HS-27A (cell line): ENCODE results near the gene PIGU.
"Not testable (repeated sequence)": the region's sequence is repeated elsewhere in the genome, so short reads cannot be mapped to it uniquely, and the experiment has no call there.

Experiments used
- DNase-seq: peaks from one replicate; pipeline ENCODE4 v3.0.0-alpha.2; 2012; ENCODE audit warnings: low read depth, missing footprints

The PIGU gene

DNA sequence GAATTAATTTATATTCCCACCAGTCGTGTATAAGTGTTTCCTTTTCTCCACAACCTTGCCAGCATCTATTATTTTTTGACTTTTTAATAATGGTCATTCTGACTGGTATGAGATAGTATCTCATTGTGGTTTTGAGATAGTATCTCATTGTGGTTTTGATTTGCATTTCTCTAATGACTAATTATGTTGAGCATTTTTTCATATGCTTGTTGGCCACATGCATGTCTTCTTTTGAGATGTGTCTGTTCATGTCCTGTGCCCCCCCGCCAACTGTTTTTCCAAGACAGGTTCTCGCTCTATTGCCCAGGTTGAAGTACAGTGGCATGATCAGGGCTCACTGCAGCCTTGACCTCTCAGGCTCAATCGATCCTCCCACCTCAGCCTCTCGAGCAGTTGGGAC is 15.1 kb downstream of the PIGU start:
- DNase-seq = not testable (repeated sequence)

DNA sequence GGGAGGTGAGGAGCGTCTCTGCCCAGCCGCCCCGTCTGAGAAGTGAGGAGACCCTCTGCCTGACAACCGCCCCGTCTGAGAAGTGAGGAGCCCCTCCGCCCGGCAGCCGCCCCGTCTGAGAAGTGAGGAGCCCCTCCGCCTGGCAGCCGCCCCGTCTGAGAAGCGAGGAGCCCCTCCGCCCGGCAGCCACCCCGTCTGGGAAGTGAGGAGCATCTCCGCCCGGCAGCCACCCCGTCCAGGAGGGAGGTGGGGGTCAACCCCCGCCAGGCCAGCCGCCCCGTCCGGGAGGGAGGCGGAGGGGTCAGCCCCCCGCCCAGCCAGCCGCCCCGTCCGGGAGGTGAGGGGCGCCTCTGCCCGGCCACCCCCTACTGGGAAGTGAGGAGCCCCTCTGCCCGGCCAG is 18.2 kb downstream of the PIGU start:
- not testable (repeated sequence) for DNase-seq

DNA sequence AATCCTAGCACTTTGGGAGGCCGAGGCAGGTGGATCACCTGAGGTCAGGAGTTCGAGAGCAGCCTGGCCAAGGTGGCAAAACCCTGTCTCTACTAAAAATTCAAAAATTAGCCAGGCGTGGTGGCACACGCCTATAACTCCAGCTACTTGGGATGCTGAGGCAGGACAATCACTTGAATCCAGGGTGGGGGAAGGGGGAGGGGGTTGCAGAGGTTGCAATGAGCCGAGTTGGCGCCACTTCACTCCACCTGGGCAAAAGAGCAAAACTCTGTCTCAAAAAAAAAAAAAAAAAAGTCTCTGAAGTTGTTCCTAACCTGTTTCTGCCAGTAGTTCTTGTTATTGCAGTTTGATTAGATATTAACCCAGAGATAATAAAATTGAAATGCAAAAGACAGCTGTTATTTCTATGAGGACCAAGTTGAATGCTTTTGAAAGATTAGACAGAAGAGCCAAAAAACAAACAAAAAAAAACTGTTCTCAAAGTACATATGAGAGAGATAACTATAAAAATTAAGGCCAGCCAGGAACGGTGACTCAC is 22.6 kb downstream of the PIGU start:
- DNase-seq = no peak

DNA sequence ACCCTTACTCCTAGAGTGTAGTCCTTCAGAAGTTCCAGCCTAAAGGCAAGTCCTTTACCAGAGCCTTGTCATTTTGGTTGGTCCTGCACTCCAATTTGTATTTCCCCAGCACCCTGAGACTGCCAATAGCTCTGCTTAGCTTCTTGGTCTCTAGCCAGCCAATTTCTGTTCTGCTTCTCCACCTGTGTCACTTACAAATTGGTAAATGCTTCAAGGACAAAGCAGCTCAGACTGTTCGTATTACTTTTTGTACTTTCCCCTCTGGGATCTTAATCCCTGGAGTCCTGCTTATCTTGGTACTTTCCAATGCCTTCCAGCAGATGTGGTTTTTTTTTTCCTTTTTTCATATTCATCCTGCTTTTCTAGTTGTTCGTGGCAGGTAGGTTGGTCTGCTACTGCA is 25.7 kb downstream of the PIGU start:
- DNase-seq = no peak

DNA sequence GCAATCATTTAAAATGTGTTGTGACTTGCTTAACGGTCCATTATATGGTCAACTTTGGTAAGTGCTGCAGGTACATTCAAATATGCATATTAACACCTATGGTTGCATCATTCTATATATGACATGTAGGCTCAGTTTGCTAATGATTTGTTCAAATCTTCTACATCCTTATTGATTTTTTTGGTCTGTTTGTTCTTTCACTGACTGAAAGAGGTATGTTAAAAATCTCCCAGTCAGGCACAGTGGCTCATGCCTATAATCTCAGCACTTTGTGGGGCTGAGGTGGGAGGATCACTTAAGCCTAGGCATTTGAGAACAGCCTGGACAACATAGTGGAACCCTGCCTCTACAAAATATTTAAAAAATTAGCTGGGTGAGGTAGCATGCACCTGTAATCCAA is 29.2 kb downstream of the PIGU start:
- DNase-seq = no peak

DNA sequence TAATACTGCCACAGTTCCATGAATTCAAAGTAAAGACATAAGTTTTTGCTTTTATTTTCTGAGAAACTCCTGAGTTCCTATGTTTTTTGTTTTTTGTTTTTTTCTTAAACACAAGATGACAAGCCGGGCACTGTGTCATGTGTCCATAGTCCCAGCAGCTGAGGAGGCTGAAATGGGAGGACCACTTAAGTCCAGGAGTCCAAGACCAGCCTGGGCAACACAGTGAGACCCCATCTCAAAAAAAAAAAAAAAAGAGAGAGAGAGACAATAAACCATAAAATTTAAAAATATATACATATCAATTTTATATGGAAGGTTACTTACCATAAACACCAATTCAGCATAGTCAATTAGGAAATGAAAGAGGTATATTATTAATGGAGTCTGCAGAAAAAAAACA is 31.9 kb downstream of the PIGU start:
- no peak for DNase-seq

DNA sequence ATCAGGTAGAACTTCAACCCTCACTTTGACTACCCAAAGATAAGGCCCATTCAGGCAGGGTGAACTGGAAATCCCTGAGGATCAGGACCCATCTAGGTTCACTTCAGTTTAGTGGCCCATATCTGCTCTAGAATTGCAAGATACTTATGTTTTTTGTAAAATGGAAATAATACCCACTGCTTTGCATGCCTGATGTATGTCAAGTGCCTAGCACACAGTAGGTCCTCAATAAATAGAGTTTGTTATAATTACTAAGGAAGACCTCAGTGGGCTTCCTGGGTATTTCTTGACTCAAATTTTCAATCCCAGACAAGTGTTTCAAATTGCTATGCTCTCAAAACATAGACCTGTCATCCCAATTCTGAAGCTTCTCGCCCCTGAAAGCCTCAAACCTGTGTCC is 32.5 kb downstream of the PIGU start:
- no peak for DNase-seq

DNA sequence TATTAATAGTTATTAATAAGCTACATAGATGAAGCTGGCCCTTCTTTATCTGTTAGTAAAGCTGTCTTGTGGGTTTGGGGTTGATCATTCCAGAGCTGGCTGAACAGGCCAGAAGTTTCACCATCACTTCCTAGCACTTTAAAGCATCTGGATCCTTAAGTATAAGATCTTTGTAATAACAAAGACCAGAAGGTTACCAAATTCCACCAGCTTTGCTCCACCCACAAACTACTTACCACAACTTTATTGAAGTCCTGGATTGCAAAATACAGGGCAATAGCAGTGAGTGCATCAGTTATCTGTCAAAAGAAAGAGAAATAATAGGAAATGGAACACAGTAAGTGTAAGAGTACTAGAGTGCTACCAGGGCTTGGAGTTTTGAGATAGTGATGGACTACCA is 33.0 kb downstream of the PIGU start:
- DNase-seq = no peak

DNA sequence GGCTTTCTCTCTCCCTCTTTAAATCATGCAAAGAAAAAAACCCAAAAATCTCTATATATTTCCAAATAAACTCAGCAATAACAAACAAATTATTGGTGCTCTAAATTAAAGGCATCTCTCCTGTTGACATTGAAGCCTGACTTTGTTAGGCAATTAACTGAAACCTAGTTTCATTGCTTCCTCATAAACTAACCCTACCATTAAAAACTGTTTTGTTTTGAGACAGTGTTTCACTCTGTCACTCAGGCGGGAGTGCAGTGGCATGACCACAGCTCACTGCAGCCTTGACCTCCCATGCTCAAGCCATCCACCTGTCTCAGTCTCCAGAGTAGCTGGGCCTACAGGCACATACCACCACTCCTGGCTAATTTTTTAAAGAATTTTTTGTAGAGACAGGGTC is 34.9 kb downstream of the PIGU start:
- no peak for DNase-seq

DNA sequence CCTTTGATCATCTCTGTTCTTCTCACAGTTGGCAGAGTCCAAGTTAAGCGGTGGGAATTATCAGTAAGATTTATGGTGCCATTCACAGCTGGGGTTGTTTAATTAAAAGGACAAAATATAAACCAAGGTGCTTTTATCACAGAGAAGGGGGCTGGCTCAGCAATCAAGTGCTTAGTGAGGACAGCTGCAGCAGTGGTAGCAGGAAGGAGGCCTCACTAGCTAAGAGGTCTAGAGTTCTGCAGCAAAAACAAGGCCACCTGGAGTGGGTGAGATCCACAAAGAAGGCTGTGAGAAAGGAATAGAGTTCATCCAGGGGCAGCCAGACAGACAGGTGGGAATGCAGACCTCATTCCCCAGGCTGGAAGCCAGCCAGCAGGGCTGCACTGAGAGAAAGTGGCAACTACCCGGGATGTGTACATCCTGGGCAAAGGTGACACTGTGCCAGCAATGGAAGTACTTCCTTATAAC is 37.1 kb downstream of the PIGU start:
- no peak for DNase-seq

DNA sequence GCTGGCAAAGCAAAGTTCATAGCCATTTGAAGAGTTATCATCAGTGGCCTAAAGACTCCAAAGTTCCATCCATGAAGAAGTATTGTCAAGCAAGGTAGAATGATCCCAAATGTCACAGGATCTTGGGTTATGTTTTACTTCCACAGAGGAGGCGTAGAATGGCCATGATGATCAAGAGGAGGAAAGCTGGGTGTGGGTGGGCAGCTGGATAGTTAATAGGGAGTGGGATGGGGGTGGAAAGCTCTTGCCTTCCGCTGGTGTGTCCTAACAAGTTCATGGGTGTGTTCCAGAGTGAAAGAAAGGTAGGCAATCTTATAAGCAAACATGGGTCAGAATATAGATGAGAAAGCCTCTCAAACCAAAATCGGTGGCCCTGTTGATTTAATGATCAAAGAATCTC is 38.4 kb downstream of the PIGU start:
- no peak for DNase-seq

DNA sequence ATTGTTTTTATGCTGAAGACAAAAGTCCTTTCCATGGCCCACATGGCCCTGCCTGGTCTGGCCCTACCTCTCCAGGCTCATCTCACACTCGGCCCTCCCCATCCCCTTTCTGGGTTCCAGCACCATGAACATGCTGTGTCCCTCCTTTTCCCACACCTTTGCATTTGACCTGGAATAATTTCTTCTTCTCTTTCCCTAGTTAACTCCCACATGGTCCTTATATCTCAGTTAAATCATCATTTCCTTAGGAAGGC is 38.9 kb downstream of the PIGU start:
- DNase-seq = no peak

DNA sequence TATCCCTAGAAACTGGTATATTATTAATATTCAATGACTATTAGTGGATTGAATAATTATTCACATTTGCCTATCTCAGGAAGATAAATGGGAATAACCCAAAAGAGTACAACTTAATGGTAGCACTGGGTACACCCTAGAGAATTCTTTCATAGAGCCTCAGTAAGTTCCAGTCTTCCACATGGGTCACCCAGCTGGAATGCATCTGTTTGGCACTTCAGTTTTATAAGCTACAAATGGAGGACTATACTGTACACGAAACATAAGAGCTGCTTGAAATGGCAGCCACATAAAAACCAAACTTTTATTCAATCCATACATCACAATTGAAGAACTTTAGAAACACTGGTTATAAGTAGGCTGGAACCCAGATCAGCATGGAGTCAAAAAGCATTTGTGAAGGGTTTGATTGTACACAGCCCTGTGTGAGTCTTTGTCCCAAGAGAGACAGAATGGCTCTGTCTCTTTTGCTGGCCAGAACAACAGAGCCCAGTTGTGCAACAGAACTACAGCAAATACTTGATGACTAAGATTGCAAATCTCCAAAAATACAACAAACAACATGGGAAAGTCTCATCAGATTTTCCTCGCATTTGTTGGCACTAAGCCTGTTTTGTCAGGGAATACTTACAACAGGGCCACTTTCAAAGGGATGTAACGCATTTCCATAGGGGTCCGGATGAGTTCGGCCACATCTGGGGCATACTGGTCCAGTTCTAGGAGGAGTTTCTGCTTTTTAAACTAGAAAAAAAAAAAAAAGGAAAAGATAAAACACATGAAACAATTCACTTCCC is 39.5 kb downstream of the PIGU start:
- no peak for DNase-seq

DNA sequence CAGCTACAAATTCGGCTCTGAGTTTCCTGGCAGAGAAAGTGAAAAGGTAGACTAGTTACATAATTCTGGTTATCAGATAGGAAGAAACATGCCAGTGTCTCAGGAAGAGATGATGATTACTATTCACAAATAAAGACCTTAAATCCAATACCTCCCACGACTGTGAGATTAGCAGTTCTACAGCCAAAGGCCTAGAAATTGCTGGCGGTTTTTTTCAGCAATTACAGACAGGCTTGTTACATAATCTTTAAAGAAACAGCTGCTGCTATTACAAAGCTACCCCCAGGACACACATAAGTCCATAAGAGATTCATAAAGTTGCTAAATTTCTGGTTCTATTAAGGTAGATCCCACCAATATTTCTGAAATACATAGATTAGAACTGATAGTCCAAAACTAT is 40.2 kb downstream of the PIGU start:
- DNase-seq = no peak

DNA sequence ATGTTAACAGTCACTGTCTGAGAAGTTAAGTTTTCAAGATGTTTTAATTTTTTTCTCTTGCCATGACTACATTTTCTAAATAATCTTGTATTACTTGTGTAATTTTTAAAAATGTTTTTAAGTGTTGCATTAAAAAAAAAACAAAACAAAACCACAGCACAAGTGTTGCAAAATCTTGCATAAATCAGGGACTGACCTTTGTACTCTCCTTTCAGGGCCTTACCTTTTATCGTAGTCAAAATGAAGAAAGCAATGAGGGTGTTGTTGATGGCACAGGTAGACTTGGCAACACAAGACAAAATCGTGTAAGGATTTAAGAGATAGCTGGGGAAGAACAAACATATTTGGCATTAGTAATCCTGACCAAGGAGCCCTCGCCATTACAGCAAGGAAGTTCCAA is 42.5 kb downstream of the PIGU start:
- DNase-seq = no peak

DNA sequence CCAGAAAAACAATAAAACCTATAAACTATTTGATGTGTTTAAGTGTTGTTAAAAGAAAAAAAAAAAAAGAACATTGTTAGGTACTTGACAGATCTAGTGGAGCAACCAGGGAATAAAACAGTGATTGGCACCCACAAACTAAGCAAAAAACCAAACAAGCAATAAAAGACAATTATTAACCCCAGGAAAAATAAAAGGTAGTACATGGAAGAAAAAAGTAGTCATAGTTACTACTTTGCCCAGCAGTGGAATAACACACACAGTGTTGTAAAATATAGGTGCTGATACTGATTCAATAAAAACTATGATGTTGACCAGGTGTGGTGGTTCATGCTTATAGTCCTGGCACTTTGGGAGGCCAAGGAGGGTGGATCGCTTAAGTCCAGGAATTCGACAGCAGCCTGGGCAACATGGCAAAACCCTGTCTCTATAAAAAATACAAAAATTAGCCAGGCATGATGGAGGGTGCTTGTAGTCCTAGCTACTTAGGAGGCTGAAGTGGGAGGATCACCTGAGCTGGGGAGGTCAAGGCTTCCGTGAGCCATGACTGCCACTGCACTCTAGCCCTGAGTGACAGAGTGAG is 43.9 kb downstream of the PIGU start:
- no peak for DNase-seq

DNA sequence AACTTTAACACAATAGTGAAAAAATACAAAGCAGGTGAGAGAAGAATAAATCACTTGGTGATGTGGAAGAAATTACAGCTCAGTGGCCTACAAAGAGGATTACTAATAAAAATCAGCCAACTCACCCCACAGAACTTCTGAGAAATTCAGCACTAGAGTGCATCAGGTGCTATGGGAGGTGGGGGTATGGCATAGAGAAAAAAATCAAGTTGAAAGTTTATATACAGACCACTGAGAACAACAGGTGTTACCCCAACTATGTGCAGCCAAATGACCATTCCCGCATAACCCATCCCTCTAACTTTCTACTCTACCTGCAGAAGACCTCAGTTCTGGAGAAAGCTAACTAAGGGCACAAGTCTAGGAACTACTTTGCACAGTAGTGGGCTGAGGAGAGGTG is 47.0 kb downstream of the PIGU start:
- DNase-seq = no peak

DNA sequence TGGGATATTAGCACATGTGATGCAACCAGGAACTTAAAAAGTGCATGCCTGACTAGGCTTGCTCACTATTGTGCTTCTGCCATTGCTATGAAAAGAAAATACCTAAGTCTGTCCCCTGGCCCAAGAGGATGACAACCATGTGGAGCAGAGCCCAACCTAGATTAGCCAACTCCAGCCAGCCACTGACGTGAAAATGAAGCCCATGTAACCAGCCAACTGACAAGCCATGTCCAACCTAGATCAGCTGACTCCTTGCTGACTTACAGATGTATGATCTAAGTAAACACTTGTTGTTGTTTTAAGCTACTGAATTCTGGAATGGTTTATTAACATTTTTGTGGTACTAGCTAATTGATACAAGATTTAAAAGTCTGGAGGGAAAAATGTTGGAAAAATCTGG is 47.5 kb downstream of the PIGU start:
- no peak for DNase-seq

DNA sequence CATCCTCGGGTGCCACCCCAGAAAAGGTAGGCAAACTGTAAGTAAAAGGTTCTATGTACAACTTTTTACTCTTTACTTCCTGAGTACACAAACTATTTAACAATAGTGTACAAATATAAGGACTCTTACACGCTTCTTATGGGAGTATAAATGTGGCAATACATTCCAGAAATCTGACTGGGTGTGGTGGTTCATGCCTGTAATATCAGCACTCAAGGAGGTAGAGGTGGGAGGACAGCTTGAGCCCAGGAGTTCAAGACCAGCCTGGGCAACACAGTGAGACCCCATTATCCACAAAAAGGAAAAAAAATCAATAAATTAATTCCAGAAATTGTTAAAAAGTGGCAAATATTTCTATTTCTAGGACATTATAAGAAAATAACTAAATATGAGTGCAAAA is 48.9 kb downstream of the PIGU start:
- DNase-seq = no peak

DNA sequence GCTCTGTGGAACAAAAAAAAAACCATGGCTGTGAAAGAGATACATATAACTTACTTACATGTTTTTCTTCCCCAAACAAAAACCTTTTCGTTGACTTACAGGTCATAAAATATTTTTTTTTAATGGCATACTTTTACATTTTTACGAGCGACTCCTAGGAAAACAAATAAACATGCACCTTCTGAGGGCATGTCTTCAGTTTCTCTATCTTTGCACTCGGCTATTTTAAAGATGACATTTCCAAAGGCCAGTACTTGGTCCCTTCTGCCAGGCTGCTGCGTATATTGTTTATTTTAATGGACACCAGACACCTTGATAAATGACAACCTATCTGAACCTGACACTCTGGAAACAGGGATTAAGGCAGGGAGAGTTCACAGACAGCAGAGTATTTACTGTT is 49.4 kb downstream of the PIGU start:
- no peak for DNase-seq

DNA sequence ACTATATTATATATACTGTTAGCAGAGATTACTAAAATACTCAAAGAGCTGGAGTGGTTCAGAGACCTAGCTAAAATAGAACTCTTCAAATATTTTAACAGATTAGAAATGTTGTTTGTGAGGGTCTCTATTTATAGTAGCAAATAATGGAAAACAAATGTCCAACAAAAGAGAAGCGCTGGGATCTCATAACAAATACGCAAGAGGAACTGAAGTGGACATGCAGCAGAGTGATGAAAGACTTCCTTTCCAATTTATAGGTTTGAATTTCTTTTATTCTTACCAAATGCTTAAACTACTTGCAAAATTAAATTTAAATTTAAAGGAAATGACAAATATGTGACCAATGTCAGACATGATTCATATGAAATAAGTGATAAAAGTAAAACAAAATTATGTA is 49.9 kb downstream of the PIGU start:
- no peak for DNase-seq

DNA sequence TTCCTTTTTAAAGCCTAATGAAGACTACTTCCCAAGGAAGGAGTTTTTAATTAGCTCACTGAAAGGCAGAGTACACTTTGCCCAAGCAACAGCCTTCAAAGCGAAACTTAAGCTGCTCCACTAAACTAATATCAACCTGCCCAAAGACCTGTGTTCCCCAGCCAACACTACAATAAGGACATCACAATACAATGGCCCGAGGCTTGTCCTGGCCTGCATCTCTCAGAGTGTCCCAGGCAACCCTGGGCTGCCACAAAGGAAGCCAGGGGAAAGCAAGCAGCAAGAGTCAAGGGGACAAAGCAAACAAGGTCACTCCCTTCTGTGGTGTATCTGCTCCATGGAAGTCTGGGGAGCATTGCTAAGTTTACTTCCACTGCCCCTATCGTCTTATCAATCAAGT is 52.3 kb downstream of the PIGU start:
- no peak for DNase-seq

DNA sequence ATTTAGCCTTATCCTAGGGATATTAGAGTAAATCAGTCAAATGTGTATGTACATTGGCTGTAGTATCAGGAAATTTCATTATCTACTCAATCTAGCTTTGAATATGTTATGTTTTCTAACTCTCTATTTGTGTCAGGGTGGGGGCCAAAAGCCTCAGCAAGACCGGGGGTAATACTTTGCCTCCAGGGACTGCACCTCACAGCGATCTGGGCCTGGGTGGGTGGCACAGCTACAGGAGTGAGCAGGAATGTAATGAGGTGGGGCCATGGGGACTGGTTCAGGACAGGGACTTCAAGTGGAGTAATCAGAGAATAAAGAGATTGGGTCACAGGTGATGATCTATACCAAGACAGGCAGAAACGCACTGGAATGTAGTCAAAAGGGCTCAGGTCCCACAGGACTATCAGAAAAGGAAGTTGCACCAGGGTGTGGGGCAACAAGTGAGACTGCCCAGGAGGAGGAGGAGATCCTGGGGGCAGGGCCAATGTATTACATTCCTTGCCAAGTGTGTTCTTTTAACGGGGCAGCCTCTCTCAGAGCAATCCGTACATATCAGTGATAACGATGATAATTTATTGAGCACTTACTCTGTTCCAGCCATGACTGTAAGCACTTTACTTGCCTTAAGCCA is 54.0 kb downstream of the PIGU start:
- DNase-seq = no peak
